IPS-18c (cell line): ENCODE measurements around the gene TFAP2B.

Source experiments
- H3K4me3 ChIP-seq: 2 replicates; pipeline ENCODE4 v1.7.0; 2013; ENCODE audit warnings: low read depth, mild to moderate bottlenecking, low read length, moderate library complexity; ENCODE audit not compliant: insufficient read depth
- H3K9me3 ChIP-seq: one replicate; pipeline ENCODE4 v1.6.1; 2013; ENCODE audit warnings: mild to moderate bottlenecking, low read length, moderate library complexity; ENCODE audit not compliant: control insufficient read depth, insufficient read depth

TFAP2B gene

DNA sequence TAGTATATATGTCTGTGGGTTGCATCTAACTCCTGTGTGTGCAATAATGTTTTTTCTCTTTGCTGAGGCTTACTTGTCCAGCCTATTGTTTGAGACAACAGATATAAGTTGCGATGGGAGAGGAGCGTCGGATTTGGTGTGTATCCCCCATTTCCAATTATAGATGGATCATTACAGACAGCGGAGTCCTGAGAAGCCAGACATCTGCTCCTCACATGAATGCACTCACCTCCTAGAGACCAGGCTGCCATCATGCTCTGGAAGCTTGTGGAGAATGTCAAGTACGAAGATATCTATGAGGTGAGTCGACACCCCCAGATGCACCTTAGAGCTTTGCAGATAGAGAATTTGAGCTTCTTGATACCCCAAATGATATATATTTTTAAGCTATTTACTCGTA lies at the start of gene TFAP2B:
TSS of gene TFAP2B (plus strand) at position 199 of the 400 bp plus-strand sequence. CDS start at position 220, 21 bp downstream.
- H3K4me3 ChIP-seq, result peak within 1 kb of the TSS; percentile 49; the same call in 1 of the 2 replicates
- H3K9me3 ChIP-seq, result no peaks in the 10 kb centered on the region

DNA sequence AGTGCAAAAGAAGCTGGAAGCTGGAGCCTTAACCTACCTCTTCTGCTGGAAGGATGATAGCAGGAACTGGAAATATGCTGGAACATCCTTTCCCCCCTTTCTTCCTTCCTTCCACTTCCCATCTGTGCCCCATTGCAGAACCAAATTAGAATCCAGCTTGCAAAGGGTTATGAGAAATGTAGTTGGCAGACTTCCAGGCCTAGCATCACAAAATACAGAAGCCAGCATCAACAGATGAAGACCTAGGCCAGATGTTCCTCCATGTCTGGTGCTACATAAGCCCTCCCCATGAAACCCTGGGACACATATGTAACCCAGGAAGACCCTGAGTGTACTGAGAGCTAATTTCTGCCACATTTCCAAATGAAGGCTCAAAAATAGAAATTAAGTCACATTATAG lies 40.0 kb upstream of the TFAP2B start:
- Histone ChIP-seq H3K4me3 (no peak overlapping the region), H3K9me3 (no peaks in the 10 kb centered on the region)

DNA sequence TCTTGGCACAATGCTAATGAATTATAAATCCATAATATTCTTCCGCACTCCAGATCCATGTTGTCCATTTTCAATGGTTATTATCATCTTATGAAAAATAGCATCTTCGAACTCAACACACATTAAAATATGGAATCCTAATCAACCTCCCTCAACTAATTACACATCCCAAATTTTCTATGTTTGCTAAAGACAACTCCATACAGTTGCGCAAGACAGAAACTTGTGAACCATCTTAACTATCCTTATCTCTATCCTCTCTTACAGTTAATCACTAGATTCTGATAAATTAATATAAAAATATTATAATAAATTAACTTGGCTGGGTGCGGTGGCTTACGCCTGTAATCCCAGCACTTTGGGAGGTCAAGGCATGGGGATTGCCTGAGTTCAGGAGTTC lies 38.3 kb upstream of the TFAP2B start:
- Histone ChIP-seq H3K4me3 (no peak overlapping the region), H3K9me3 (no peaks in the 10 kb centered on the region)

DNA sequence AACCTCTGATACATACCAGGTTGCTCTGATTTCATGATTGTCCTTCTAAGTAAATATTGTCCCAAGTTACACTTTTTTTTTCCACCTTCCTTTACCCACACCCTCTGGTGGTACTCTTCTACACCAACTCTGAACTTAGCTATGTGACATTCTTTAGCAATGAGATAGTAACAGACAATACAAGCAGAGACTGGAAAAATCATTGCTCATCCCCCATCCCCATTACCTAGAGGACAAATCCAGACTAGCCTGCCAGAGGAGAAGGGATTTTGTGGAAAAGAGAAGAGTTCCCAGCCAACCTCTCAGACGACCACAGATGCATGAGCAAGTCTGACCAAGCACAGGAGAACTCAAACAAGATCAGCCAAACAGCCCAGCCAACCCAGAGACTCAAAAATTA lies 32.8 kb upstream of the TFAP2B start:
- H3K9me3 ChIP-seq, result no peaks in the 10 kb centered on the region
- H3K4me3 ChIP-seq, result no peak overlapping the region

DNA sequence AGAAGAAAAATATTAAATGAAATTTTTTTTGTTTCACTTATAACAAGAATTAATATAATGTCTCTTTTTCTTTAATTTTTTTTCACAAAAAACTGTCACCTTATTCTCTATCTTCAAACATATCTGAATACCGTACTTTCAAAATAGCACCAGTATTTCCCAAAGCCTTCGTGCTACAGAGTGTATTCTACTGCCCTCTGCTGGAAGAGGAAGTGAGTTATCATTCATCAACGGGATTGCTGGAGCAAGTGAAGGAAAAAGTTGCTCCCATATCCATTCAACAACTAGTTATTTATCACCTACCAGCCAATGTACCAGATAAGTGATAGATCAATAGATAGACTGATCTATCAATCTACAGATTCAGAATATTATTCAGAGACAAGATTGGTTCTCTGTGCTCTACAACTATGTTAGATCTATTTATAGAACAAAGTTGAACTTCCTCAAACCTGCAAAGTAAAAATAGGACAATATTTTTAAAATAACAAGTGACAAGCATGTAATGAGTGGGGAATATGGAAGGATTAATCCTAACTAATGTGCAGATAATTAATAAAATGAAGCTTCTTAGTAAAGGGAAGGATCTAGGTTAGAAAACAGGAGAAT lies 26.7 kb upstream of the TFAP2B start:
- no peak overlapping the region for H3K4me3 ChIP-seq
- H3K9me3 ChIP-seq, result no peaks in the 10 kb centered on the region

DNA sequence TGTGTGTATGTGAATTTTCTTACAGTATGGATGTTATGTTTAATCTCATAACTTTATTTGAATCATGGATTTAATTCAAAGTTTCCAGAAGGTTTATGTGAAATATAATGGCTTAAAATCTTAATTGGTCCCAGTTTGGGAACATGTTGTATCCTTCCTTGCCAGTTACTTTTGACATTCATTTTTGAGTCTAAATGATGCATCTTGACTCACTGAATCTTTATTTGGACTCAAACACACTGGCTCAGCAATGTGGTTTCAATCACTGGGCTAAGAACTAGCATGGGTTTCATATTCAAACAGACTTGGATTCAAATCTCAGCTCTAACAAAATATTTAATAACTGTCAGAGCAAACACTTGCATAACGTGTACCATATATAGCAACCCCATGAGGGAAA lies 25.9 kb upstream of the TFAP2B start:
- no peaks in the 10 kb centered on the region for H3K9me3 ChIP-seq
- H3K4me3 ChIP-seq, result no peak overlapping the region

DNA sequence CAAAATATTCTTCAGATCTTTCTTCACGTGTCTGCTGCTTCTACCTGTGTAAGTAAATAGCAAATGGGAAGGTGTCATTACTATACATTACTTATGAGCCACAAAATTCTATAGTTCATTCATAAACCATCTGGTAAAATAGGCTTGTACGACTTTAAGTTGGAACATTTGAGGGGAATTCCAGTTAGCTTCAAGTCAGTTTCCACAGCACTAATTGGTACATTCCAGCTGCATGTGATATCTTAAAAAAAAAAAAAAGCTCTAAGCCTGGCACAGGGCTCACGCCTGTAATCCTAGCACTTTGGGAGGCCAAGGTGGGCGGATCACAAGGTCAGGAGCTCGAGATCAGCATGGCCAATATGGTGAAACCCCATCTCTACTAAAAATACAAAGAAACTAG lies 23.1 kb upstream of the TFAP2B start:
- Histone ChIP-seq H3K4me3 (no peak overlapping the region), H3K9me3 (no peaks in the 10 kb centered on the region)

DNA sequence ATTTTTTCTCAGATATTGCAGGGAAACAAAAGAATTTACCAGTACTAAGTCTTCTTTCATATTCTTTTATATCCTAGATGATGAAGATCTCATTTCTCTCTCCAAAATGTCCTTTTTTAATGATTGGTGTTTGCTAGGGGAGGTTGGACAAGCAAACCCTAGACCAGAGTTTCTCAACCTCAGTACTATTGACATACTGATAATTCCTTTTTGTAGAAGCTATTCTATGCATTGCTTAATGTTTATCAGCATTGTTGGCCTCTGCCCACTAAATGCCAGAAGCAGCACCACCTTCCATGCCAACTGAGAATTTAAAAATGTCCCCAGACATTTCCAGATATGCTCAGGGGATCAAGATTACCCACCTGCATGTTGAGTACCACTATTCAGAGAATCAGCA lies 14.4 kb upstream of the TFAP2B start:
- H3K9me3 ChIP-seq, result no peaks in the 10 kb centered on the region
- H3K4me3 ChIP-seq, result no peak overlapping the region

DNA sequence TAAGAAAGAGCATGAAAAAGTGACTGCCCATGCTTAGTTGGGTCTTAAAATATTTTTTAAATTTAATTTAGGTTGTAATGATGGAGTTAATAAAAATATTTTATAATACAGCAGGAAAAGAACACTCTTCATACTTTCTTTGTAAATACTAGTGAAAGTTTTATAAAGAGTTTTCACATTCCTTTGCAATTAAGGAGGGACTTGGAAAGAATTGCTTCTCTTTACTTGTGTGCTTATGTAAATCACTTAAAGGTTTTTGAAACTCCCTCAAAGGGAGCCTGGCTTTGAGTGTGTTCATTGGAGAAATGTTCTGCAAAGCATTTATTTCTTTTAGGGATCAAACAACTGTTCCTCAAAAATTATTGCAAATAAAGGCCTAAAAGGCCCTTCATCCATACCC lies 11.6 kb upstream of the TFAP2B start:
- Histone ChIP-seq H3K9me3 (no peaks in the 10 kb centered on the region), H3K4me3 (no peak overlapping the region)

DNA sequence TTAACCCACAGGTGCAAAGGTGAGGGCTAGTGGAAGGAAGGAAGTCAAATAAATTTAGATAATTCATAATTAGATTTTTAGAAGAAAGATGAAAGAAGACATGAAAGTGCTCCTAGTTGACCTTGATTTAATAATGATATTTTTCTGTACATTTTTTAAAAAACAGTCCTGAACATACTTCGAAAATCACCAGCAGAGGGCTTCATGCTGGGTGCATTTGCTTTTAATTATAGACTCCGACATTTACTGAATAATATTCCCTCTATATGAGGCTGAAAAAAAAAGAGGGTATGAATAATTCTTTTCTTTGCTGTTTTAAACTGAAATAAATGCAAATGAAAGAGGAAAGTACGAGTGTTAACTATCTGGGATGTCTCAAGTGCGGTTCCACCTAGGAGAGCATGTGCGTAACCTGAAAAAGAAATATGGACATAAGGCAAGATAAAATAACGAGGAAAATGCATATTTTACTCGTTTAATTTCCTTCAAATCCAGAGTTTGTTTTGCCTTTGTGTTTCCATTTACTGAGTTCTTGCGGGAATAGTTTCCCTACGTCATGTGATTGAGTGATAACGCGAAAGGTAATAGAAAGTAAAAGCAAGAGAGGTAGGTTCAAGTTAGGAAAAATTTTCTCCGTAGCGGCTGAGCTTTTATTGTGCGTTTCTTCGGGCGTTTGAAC lies 3.1 kb upstream of the TFAP2B start:
- H3K9me3 ChIP-seq, result no peaks in the 10 kb centered on the region
- H3K4me3 ChIP-seq, result no peak overlapping the region; the same call in 1 of the 2 replicates

DNA sequence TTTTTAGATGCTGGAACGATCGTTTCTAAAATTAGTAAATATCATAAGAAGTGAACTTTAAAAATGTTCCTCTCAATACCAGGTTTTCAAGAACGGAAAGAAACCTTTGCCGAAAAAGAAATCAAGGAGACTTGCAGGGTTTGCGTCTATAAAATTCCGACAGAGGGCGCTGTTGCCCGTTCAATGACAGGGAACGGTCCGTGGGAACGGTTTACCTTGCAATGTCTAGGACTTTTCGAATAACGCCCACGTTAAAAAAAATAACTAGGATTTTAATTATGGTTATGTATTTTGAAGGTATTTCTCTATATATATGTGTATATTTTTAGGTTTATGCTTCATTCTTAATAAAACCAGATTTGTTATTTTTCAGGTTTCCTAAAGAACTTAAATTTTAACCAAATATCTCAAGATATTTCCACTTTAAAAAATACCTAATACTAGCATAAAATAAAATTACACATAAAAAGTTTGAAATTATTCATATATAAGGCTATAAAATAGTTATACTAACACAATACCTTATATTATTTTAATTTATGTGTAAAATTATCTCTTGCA lies 2.5 kb upstream of the TFAP2B start:
- H3K9me3 ChIP-seq, result no peaks in the 10 kb centered on the region
- no peak overlapping the region; the same call in 1 of the 2 replicates for H3K4me3 ChIP-seq

DNA sequence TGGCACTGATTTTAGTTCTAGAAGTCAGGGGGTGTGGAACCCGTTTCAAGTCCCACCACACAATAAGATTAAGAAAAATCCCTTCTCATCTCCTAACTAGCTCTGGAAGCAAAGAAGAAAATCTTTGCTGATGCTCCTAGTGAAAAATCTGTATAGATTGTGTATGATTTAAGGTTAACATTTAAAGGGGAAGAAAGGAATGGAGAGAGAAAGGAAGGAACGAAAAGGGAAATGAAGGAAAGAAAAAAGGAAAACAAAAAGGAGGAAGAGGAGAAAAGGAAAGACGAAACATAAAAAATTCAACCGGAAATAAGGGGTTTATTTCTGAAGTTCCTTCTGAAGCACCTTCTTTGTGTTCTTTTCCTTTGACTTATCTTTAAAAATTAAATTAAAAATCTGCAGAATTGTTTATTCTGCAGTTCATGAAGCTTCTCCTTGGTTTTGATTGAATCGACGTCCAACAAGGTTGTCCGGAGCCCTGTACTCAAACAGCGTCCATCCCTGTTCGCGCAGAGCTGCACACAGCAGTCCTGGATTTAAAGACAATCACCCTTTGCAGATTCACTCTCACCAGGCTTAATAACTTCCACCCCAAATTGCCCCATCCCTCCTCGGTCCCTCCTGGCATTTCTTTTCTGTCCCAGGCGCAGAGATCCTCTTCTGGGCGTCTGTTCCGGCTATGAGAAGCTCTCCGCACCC lies 1.6 kb upstream of the TFAP2B start:
- no peak overlapping the region for H3K4me3 ChIP-seq
- no peaks in the 10 kb centered on the region for H3K9me3 ChIP-seq

DNA sequence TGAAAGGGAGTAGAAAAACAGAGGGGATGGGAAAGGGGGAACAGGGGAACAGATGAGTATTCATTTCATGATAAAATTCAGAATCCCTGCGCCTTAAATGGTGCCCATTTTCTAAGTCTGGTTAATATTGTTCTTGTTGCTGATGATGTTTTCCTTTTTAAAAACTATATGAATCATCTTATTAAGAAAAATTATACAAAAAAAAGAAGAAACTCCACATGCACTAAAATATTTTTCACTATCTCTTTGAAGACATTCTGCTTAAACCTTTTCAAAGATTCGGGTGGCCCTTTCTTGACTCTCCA lies 1.1 kb upstream of the TFAP2B start:
- H3K4me3 ChIP-seq, result no peak overlapping the region
- H3K9me3 ChIP-seq, result no peaks in the 10 kb centered on the region

DNA sequence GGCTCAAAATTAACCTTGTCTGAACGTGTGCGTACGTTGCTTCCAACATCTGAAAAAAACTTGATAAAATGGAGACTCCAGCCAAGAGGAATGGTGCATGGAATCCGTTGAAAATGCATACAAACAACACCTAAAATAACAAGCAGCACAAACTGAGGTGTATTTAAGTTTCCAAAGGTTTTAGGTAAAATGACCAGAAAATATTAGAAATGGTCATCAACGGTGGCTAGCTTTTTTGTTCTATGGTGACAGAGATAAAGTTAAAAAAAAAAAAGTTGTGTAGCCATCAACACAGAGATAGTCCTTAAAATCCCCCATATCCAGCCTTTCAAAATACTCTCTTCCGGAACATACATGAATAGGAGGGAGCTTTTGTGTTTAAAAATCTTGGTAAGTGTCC lies 651 bp upstream of the TFAP2B start:
- Histone ChIP-seq H3K4me3 (no peak overlapping the region), H3K9me3 (no peaks in the 10 kb centered on the region)

DNA sequence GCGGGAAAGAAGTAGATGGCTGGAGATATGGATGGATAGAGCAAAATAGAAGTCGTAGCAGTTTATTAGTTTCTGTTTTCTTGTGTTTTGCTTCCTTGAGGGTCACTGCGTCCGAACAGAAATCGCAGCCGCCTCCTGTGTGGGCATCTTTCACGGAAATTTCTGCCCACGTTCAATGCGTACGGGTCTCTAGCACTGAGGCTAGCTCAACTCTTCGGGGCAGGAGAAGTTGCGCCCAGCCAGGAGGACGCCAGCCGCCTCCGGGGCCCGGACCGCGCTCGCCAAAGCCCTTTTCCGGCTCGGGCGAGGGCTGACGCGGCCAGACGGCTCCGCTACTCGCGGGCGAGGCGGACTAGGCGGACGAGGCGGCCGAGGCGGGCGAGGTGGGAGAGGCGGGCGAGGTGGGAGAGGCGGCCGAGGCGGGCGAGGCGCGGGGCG lies 814 bp downstream of the TFAP2B start:
- H3K9me3 ChIP-seq, result no peaks in the 10 kb centered on the region
- peak overlapping the region; percentile 49; the same call in 1 of the 2 replicates for H3K4me3 ChIP-seq

DNA sequence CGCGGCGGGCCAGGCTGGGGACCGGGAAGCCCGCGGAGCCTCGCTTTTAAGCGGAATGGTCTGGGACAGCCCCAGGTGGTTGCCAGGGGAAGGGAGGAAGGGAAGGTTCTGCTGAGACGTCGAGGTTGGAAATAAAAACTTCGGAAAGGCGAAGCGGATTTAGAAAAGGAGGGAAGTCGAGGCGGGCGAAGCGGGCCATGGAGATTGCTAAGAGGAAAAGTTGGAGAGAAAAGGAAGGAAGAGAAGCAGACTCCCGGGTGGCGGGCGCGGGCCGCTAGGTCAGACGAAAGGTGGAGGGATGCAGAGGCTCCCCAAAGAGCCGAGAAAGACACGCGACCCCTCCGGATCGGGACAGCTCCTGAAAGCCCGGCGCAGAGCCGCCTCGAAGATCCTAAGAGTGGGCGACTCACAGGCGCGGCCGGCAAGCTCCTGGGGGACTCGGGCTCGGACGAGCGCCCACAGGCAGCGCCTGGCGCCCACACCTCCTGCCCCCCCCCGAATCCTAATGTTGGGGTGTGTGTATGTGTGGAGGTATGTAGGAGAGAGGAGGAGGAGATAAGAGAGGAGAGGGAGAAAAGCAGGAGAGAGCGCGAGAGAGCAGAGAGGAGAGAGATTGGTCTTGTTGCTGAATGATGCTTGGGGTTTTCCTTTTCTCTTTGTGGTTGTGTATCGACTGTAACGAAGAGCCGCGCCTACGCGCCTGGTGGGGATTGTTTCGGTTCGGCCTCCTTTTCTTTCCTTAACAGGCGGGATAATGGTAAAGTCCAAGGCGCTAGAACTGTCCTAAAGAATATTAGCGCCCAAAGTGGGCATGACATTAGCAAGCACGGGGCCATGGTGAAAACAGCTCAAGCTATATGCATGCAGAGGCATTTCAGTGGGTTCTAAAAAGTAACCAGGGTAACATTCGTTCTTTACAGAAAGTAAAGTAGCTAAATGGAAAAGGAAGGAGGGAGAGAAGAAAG lies 1.5 kb downstream of the TFAP2B start:
- H3K4me3 ChIP-seq, result peak overlapping the region; percentile 49; the same call in 1 of the 2 replicates

DNA sequence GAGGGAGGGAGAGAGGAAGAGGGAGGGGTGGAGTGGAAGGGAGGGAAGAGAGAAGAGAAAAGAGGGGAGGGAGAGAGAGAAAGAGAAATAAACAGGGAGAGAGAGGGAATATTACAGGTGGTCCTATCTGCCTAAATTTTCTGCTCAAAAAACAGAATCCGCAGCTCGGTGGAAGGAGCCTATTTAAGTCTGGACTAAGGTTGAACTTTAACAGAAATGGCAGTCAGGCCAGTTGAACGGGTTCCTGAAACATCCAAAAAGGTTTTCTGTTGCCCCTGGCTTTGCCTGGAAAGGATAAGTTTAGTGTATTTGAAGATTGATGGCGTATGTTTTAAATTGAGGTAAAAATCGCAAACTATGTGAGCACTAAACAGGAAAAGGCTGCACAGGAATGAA lies 2.2 kb downstream of the TFAP2B start:
- Histone ChIP-seq H3K9me3 (no peaks in the 10 kb centered on the region), H3K4me3 (no peak overlapping the region; the same call in 1 of the 2 replicates)

More for the DNA sequence above, 1.5 kb downstream of the TFAP2B start:
- no peaks in the 10 kb centered on the region for H3K9me3 ChIP-seq
